KOPT-K1 (cell line): ENCODE data around the gene TMEM273.

ENCODE experiments used
- H3K27ac ChIP-seq: fragments of 200-600 bp; sonication (generic); 2 replicates; pipeline ENCODE4 v1.5.1; 2016; ENCODE audit warnings: antibody characterized with exemption, mild to moderate bottlenecking, low read depth, low read length; ENCODE audit not compliant: poor library complexity, severe bottlenecking
- H3K36me3 ChIP-seq: fragments of 200-600 bp; sonication (generic); 2 replicates; pipeline ENCODE4 v1.5.1; 2017; ENCODE audit warnings: antibody characterized with exemption, mild to moderate bottlenecking, low read length, moderate library complexity; ENCODE audit not compliant: insufficient read depth
- H3K9me3 ChIP-seq: fragments of 200-600 bp; sonication (generic); 2 replicates; pipeline ENCODE4 v1.5.1; 2017; ENCODE audit warnings: antibody characterized with exemption, low read length, mild to moderate bottlenecking; ENCODE audit not compliant: insufficient read depth, poor library complexity, severe bottlenecking

The TMEM273 gene

GRCh38 chr10:49135575-49136313 is 52.4 kb downstream of the TMEM273 start:
- no peak overlapping the region for H3K27ac ChIP-seq
- H3K36me3 ChIP-seq = no peaks in the 10 kb centered on the region

DNA sequence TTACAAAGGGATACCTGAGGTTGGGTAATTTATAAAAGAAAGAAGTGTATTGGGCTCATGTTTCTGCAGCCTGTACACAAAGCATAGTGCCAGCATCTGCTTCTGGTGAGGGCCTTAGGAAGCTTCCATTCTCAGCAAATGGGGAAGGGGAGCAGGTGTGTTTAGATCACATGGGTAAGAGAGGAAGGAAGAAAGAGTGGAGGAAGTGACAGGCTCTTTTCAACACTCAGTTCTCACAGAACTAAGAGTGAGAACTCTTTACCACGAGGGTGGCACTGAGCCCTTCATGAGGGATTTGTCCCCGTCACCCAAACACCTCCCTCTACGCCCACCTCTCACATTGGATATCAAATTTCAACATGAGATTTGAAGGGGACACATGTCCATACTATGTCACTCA is 53.9 kb downstream of the TMEM273 start:
- Histone ChIP-seq H3K36me3 (no peaks in the 10 kb centered on the region), H3K9me3 (peaks cover 6% of the 10 kb centered on the region), H3K27ac (no peak overlapping the region)

More at GRCh38 chr10:49135575-49136313, 52.4 kb downstream of the TMEM273 start:
- peaks cover 6% of the 10 kb centered on the region for H3K9me3 ChIP-seq

DNA sequence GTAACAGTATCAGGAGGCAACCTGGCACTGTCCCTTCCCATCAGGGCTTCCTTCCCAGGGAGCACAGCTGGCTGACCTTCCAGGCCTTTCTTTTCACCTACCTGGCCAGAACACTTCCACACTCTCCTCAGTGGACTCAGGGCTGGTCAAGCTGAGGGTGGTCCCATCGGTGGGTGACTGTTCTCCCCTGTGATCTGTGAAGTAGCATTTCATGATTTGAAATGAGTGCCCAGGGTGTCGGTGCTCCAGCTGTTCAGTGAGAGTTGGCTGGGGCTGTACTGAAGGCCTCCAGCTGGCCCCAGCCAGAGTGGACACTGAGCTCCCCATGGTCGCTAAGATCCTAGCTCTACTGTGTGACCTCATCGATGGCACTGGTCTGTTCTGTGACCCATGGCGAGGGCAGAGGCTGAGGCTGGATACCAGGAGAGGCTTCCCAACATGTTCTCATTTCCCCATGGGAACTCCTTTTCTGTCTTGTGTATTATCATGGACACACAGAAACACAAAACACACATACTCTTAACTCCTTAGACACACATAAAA is 54.4 kb downstream of the TMEM273 start, which contains the start of gene FAM170B:
FAM170B (minus strand) TSS at position 316 of the 543 bp plus-strand sequence; CDS start at position 213, 103 bp downstream.
- no peaks in the 10 kb centered on the region for H3K36me3 ChIP-seq
- H3K9me3 ChIP-seq = peaks cover 6% of the 10 kb centered on the region
- no peak within 1 kb of the TSS for H3K27ac ChIP-seq

GRCh38 chr10:49132362-49132737 is 55.8 kb downstream of the TMEM273 start:
- Histone ChIP-seq H3K9me3 (peaks cover 6% of the 10 kb centered on the region), H3K27ac (no peak overlapping the region)

DNA sequence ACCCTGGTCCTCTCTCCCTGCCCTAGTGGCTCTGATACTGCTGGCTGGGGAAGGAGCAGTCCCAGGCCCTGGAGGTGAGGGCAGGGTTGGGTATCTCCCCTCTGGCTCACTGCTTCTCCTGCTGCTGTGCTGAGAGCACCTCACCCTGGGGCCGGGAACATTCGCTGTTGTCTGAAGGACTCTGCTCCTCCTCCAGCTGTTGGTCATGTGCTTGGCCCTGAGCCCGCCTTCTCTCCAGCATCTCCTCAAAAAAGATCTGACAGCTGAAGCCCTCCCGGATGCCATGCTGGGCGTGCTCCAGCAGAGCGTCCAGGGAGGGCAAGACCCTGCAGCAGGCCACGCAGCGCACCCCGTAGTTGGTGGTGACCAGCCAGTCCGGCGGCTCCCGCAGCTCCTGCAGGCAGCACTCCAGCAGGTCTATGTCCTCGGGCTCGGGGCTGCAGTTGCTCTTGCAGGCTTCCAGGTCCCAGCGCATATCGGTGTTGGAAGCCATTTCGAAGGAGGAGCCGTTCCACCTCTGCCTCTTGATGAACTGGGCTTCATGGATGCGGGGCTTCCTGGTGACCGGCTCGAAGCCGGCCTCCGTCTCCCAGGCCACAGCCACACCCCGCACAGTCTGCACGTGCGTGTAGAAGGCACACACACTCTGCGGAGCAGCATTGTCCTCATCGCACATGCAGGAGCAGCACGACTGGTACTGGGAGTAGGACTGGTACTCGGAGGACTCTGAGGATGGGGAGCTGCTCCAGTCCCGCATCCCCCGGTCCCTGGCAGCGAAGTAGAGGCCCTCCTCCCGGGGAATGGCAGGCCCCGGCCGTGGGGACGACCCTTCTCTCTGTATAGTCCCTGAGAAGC is 56.5 kb downstream of the TMEM273 start:
- H3K27ac ChIP-seq = no peak overlapping the region
- H3K9me3 ChIP-seq = peaks cover 5% of the 10 kb centered on the region
- H3K36me3 ChIP-seq = no peaks in the 10 kb centered on the region

More at GRCh38 chr10:49132362-49132737, 55.8 kb downstream of the TMEM273 start:
- no peaks in the 10 kb centered on the region for H3K36me3 ChIP-seq

GRCh38 chr10:49129376-49129775 is 58.8 kb downstream of the TMEM273 start:
- no peaks in the 10 kb centered on the region for H3K36me3 ChIP-seq
- no peak overlapping the region for H3K27ac ChIP-seq
- no peaks in the 10 kb centered on the region for H3K9me3 ChIP-seq

DNA sequence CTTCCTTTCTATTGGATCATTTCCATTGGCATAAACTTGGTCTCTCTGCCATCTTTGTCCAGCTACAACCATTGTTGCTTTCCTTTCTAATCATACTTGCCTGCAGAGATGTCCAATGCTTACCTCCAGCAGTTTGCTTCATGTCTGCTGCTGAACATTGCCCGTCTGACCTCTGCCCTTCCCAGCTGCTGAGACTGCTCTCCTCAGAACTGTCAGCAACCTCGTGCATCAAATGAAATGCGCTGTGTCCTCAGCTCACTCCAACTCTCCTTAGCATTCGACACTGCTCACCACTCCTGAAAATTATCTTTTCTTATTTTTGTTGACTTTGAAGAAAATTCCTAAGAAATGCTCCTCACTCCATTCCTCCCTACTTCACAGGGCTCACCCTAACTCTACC is 59.3 kb downstream of the TMEM273 start:
- no peaks in the 10 kb centered on the region for H3K9me3 ChIP-seq
- no peak overlapping the region for H3K27ac ChIP-seq
- no peaks in the 10 kb centered on the region for H3K36me3 ChIP-seq

DNA sequence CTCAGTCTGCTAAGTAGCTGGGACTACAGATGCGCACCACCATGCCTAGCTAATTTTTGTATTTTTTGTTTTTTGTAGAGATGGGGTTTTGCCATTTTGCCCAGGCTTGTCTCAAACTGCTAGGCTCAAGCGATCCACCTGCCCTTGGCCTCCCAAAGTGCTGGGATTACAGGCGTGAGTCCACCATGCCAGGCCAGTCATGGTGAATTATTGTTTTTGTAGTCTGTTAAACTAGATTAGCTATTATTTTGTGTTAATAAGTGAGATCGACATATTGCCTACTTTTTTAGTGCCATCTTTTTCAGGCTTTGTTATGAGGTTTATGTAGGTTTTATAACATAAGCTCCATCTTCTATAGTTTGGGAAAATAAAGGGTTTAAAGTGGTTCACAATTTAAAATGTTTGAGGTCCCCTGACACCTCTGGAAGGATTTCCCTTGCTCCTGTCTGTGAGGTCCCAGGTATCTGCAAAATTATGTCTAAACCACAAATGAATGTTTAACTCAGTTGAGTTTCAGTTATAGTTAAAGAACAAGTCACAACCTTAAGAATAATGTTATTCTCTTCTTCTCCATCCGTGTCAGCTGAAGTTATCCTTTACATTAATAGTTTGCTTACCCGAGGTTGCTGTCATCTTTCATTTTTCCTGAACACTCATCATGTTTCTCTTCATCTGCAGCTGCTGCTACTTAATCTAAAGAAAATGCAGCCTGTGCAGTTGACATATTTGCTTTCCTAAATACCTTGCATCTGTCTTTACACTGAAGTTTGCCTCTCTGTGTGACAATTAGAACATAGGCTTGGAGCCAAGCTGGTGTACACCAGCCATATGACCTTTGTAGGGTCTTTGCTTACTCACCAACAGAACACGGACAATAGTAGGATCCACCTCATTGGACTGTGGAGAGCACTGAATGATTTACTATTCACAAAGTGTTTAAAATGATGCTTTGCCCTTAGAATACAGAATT is 63.9 kb downstream of the TMEM273 start:
- H3K9me3 ChIP-seq = no peaks in the 10 kb centered on the region
- H3K36me3 ChIP-seq = no peaks in the 10 kb centered on the region
- H3K27ac ChIP-seq = no peak overlapping the region

- Histone ChIP-seq H3K27ac (no peak overlapping the region), H3K9me3 (no peaks in the 10 kb centered on the region), H3K36me3 (no peaks in the 10 kb centered on the region)
These were observed 67.3 kb downstream of the TMEM273 start for GRCh38 chr10:49120911-49121310.

DNA sequence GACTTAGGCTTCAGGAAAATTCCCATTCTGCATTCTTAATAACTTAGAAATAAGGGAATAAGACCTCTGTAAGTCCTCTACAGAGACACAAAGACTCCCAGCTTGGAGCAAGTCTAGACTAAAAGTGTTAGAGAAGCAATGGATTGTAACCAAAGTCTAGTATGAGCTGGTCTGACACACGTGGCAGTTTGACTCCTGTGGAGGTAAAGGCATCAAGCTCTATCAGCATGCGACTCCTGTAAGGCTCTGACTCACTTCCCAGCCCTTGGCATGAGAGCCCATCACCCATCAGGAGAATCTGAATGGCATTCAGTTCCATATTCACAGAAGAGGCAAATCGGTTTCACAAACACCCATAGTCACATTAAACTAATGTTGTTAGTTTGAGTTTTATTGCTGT is 68.4 kb downstream of the TMEM273 start:
- no peak overlapping the region for H3K27ac ChIP-seq
- no peaks in the 10 kb centered on the region for H3K36me3 ChIP-seq
- H3K9me3 ChIP-seq = no peaks in the 10 kb centered on the region

DNA sequence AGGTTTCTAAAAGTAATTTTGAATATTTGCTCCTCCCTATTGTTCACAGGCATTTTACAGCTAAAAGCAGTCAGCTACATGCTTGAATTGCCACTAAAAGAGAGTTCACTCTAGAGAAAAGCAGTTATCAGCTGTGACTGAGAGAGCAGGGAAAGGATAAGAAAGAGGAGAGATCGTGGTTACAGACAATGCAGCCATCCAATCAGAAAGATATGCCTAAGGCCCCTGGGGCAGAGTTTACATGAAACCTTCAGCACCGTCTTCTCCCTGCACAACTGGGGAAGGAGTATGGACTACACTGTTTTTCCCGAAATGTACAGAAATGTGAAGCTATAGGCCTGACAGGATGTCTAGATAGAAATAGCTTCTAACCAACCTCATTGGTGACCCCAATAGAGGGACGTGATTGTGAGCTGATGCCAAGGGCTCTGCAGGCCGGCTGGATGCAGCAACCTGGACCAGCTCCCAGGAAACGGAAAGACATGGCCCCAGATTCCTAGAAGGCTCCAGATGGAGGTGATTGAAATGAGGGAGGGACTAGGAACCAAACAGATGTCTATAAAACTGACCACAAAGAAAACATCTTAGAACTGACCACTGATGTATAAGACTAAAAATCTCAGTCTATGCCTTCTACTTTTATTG is 69.6 kb downstream of the TMEM273 start:
- H3K36me3 ChIP-seq = no peaks in the 10 kb centered on the region
- H3K9me3 ChIP-seq = no peaks in the 10 kb centered on the region
- no peak overlapping the region for H3K27ac ChIP-seq

DNA sequence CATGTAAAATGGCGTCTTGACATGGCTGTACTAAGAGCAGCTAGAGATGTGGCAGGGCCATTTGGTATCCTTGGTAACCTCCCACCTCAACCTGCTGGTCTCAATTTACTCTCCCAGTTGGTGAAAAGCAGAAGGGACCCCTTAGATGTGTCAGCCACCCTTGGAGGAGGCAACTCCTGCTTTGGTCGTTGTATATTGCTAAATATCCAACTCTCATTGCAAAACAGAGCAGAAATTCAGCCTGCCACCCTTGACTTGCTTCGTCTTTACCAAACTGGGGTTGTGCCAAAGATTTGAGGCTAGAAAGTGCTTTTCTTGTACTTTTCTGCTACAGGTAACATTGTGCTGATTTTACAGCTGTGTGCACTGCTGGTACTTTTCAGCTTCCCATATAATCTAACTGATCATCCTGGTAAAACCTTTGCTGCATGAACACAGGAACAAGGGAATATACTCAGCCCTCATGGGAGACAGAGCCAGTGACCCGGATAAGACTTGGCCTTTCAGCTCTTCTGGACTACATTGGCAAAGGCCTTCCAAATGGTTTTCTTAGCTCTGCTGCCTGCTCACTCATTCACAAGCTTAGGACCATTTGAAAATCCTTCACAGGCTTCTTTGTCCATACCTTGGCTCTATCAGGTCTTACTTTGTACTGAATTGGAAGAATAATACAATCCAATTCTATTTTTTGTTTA is 70.7 kb downstream of the TMEM273 start:
- H3K27ac ChIP-seq = no peak overlapping the region
- H3K36me3 ChIP-seq = no peaks in the 10 kb centered on the region
- no peaks in the 10 kb centered on the region for H3K9me3 ChIP-seq

DNA sequence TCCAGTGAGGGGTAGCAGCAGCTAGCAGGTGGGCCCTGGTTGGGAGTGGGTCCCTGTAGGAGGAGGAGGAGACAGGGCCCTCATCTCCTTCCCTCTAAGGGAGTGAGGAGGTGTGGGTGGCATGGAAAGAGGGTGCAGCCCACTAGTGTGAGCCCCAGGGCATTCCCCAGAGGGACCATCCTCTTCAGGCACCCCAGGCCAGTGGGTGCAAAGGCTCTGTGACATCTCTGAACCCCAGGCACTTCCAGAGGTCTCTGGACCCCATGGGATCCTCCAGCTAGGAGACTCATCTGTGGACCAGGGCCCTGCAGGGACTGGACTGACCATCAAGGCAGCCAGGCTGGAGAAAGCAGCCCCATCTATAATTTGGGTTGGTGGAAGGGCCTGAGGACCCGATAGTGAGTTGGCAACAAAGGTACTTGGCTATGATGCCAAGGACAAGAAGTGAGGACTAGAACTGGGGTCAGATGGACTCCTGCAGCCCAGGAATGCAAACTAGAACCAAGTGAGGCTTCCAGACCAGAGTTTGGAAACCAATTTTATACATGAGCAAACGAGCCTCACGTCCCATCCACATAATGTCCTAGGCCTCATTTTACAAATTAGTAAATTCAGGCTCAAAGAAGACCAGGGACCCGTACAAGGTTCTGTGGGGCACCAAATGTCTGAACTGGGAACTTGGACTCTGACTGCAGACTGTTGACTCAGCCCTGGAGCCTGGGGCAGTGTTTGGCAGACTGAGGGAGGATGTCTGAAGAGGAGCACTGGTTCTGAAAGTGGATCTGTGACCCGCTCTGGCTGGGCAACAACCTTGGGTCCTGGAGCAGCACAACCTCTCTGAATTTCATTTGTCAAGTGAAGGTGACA is 71.4 kb downstream of the TMEM273 start:
- Histone ChIP-seq H3K27ac (no peak overlapping the region), H3K9me3 (no peaks in the 10 kb centered on the region), H3K36me3 (no peaks in the 10 kb centered on the region)
